WTC11 (cell line): ENCODE results near the gene MYOM3.

Source experiments
- AFF4 ChIP-seq: sonication (generic); formaldehyde crosslinking; IDR thresholded peaks from 2 replicates; pipeline ENCODE4 v1.8.1; 2023; ENCODE audit warnings: mild to moderate bottlenecking, missing genetic modification reagents, borderline replicate concordance
- AR ChIP-seq: fragments of 250-450 bp; sonication (Bioruptor Pico); IDR thresholded peaks from 2 replicates; pipeline ENCODE4 v1.9.0; 2021; ENCODE audit warnings: mild to moderate bottlenecking
- ATF2 ChIP-seq: sonication (generic); formaldehyde crosslinking; IDR thresholded peaks from 2 replicates; pipeline ENCODE4 v1.8.1; 2022; ENCODE audit warnings: low read depth, missing genetic modification reagents, borderline replicate concordance
- ATF3 ChIP-seq: sonication (generic); formaldehyde crosslinking; conservative IDR thresholded peaks from 2 replicates; pipeline ENCODE4 v1.8.1; 2022; ENCODE audit warnings: mild to moderate bottlenecking, missing genetic modification reagents
- CBFB ChIP-seq: sonication (generic); formaldehyde crosslinking; IDR thresholded peaks from 2 replicates; pipeline ENCODE4 v1.8.1; 2022; ENCODE audit warnings: mild to moderate bottlenecking, low read depth, missing genetic modification reagents
- CTCF ChIP-seq: fragments of 200-600 bp; IDR thresholded peaks from 2 replicates; pipeline ENCODE4 v1.8.0; 2022; ENCODE audit warnings: antibody characterized with exemption
- E2F5 ChIP-seq: sonication (generic); formaldehyde crosslinking; IDR thresholded peaks from 2 replicates; pipeline ENCODE4 v1.8.1; 2022; ENCODE audit warnings: mild to moderate bottlenecking, moderate library complexity, missing genetic modification reagents
- JUN ChIP-seq: sonication (generic); formaldehyde crosslinking; IDR thresholded peaks from 2 replicates; pipeline ENCODE4 v1.8.0; 2023; ENCODE audit warnings: mild to moderate bottlenecking, missing genetic modification reagents
- NFE2L1 ChIP-seq: sonication (generic); formaldehyde crosslinking; IDR thresholded peaks from 2 replicates; pipeline ENCODE4 v1.8.1; 2023; ENCODE audit warnings: missing genetic modification reagents
- NFYB ChIP-seq: sonication (generic); formaldehyde crosslinking; conservative IDR thresholded peaks from 2 replicates; pipeline ENCODE4 v1.8.0; 2022; ENCODE audit warnings: low read depth, missing genetic modification reagents
- PRDM15 ChIP-seq: sonication (generic); formaldehyde crosslinking; IDR thresholded peaks from 2 replicates; pipeline ENCODE4 v1.8.0; 2022; ENCODE audit warnings: missing genetic modification reagents
- USF2 ChIP-seq: sonication (generic); formaldehyde crosslinking; IDR thresholded peaks from 2 replicates; pipeline ENCODE4 v1.8.1; 2023; ENCODE audit warnings: mild to moderate bottlenecking, missing genetic modification reagents, moderate library complexity

GRCh38 chr1:24071941-24072340 is 40.0 kb downstream of the MYOM3 start:
- TF ChIP-seq ATF2 (CRISPR knock-in tag) = no peak
- no peak for TF ChIP-seq AR (CRISPR knock-in tag)
- no peak for TF ChIP-seq E2F5
- no peak for TF ChIP-seq JUN (CRISPR knock-in tag)
- no peak for TF ChIP-seq NFE2L1 (CRISPR knock-in tag)
- no peak for TF ChIP-seq ATF3 (CRISPR knock-in tag)
- TF ChIP-seq USF2 (CRISPR knock-in tag) = no peak
- TF ChIP-seq CTCF = no peak
- no peak for TF ChIP-seq PRDM15 (CRISPR knock-in tag)
- TF ChIP-seq NFYB (CRISPR knock-in tag) = no peak
- no peak for TF ChIP-seq CBFB (CRISPR knock-in tag)
- TF ChIP-seq AFF4 (CRISPR knock-in tag) = no peak
